ENCODE data around the gene POLR1E.

POLR1E gene

DNA sequence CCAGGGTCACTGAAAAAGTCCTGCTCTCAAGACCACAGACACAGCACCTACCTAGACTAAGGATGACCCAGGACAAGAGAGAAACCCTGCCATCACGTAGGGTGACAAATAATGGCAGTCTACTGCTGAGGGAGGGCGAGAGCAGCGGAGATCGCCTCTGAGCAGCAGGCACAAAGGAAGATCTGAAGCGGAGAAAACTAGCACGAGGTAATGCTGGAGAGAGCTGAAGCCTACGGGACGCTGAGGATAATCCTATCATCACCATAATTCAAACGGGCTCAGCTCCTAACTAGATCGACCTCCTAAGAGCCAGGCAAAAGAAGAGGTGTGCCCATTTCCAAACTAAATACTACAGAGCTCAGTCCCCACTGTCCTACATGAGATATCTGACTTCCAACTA lies 49.2 kb downstream of the POLR1E start:
- no peak for DNase-seq (ENCODE audit: low spot score)

DNA sequence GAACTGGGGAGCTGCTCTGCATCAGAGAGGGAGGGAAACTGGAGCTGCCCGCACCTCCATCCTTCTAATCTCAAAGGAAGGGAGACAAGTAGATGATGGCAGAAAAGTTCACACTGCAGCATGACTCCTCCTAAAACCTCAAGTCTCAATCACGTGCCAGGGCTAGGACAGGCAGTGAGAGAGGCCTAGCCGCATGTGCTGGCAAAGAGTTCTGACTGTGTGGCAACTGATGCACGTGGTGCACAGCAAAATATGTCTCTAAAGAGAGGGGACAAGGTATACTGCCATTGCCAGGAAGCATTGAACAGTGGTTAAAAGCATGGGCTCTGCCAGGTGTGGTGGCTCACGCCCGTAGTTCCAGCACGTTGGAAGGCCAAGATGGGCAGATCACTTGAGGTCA lies 52.4 kb downstream of the POLR1E start:
- no peak for DNase-seq (ENCODE audit: low spot score)

DNA sequence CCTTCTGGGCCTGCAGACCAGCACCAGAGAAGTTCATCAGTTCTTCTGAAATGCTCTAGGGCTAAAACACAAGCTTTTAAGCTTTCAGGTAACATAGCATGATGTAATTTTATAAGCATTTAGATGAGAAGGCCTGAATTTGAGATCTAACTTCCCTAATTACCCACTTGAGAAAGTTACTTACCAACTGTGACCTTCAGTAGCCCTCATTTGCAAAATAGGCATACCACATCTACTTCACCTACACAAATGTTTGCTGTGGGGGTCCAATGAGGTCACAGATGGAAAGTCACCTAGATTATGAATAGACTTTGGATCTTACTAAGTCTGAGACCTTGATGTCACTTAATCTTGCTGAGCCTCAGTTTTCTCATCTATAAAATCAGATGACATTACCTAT lies 53.9 kb downstream of the POLR1E start:
- DNase-seq (ENCODE audit: low spot score) = no peak

DNA sequence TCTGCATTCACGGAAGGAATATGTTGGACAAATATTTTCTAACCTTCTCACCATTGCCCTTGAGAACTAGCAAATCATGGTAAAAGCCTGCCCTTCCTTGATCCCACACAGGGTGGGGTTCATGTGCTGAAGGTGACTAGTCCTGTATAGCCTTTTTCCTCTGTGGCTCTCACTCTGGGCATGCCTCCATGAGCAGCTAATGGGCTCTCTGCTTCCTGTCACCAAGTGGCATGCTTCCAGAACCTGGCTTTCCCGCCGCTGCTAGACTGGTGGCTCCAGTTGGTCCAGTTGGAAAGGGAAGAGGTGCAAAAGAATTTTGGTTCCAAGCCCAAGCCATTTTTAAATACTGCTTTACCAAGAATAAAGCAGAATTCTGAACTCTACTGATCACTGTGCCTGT lies 54.9 kb downstream of the POLR1E start:
- no peak for DNase-seq (ENCODE audit: low spot score)

DNA sequence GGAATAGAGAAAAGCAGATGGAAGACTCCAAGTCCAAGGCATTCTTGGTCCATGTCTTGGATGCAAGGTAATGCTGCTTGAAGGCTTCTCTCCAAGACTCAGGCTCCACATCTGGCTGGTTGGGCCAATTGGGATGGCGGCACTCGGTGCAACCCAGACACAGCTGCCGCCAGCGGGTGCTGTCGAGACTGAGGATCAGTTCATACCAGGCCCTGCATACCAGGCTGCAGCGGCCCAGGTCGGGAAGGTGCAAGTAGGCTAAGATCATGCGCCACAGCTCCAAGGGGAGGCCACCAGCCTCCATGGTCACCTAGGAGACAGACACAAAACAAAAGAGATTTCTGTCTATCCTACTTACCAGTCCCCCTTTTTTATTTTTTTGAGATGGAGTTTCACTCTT lies 55.7 kb downstream of the POLR1E start:
- no peak for DNase-seq (ENCODE audit: low spot score)

DNA sequence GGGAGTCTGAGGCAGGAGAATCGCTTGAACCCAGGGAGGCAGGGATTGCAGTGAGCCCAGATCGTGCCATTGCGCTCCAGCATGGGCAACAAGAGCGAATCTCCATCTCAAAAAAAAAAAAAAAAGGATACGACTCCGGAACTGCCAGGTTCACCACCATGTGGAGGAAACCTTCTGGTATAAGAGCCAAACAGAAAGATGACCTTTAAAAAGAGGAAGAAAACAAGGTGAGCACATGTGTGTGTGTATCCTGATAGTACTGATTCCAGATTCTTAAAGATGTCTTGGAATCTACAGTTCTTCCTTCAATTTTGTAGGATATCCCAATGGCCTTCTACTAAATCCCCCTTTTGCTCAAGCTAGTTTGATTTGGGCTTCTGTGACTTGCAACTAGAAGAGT lies 56.7 kb downstream of the POLR1E start:
- DNase-seq (ENCODE audit: low spot score) = no peak

DNA sequence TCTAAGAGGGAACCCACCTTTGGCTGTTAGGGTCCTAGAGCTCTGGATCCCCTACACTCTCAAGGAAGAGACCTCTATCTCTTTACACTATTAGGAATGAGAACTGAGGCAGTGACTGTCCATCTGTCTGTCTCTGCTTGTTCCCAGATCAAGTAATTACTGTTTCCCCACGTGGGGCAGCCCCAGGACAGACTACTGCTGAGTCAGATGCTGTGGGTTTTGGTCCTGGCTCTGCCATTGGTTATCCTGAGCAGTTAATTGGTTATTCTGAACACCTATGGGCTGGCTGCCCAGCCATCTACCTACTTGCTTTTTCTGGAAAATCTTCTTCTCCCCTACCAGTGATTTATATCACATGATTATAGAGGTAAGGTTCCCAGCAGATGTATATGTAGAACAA lies 57.1 kb downstream of the POLR1E start:
- no peak for DNase-seq (ENCODE audit: low spot score)

DNA sequence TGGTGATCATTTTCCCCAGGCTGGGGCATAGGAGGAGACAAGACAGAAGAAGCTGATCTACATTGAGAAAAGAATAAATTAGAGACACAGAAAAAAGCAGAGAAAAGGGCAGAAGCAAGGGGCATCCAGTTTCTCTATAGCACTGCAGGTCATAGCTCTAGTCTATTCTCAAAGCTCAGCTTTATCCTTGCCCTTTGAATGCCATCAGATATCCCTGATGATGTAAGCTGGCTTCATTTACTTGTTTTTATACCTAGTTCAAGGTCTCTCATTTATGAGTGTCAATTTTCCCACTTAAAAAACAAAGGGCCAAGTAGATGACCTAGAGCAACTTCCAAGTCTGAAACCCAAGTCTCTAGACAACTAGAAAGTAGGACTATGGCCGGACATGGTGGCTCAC lies 57.7 kb downstream of the POLR1E start:
- no peak for DNase-seq (ENCODE audit: low spot score)

DNA sequence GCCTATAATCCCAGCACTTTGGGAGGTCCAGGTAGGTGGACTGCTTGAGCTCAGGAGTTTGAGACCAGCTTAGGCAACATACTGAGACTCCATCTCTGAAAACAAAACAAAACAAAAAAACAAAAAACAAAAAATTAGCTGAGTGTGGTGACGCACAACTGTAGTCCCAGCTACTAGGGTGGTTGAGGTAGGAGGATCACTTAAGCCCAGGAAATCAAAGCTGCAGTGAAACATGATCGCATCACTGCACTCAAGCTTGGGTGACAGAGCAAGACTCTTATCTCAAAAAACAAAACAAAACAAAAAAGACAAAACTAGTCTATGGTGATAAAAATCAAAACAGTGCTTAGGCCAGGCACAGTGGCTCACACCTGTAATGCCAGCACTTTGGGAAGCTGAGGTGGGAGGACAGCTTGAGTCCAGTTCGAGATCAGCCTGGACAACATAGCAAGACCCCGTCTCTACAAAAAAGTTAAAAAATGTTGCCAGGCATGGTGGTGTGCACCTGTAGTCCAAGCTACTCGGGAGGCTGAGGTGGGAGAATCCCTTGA lies 61.7 kb downstream of the POLR1E start:
- no peak for DNase-seq (ENCODE audit: low spot score)

DNA sequence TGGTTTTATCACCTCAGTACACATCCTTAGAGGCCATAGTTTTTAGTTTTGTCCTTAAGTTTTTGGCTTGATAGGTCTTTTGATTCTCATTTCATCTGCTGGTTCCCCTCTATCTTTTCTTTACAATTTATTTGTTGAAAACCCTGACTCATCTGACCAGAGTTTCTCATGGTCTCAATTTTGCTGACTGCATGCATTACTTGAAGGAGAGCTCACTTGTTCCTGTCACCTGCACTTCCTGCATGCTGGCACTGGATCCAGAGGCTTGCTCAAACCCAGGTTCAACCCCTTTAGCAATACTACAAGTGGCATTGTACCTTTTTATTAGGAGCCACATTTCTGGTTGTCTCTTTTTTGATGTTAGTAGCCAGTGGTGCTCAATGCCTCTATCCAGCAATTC lies 63.8 kb downstream of the POLR1E start:
- DNase-seq (ENCODE audit: low spot score) = no peak

DNA sequence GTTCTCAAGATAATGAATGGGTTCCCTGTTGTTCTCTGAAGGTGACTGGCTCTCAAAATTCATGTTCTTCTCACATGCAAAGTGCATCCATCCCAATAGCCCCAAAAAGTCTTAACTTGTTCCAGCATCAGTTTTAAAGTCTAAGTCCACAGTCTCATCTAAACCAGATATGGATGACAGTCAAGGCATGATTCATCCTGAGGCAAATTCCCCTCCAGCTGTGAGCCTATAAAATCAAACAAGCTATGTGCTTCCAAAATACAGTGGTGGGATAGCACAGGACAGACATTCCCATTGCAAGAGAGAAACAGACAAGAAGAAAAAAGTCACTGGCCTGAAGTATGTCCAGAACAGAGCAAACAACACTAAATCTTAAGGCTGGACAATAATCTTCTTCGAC lies 65.0 kb downstream of the POLR1E start:
- DNase-seq (ENCODE audit: low spot score) = no peak

DNA sequence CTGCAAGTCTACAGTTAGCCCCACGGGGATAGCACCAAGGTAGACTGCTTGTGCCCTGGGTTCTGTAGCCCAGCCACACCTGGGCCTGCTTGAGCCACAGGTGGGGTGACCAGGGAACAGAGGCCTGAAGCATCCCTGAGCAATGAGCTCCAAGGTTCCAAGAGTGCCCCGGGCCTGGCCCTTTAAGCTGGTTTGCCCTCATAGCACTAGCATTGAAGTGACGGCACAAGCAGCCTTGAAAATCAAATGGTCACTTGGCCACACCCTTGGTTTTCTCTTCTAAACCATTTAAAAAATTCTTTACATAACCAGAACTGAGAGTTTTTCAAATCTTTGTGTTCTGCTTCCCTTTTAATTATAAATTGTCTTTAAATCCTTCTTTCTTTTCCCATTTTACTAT lies 65.7 kb downstream of the POLR1E start:
- no peak for DNase-seq (ENCODE audit: low spot score)

DNA sequence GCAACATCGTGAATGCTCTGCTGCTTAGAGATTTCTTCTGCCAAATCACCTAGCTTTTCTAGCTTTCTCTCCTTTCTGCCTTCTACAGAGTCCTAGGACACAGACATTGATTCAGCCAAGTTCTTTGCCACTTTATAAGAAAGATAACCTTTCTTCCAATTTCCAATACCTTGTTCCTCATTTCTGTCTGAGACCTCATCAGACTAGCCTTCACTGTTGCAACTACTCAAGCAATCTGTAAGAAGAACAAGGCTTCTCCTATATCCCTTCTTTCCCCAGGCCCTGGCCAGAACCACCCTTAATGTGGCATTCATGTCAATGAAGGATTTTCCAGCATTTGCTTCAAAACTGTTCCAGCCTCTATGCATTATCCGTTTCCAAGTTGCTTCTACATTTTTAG lies 66.1 kb downstream of the POLR1E start:
- DNase-seq (ENCODE audit: low spot score) = no peak
